ENCODE measurements around the gene ANAPC7.

DNA sequence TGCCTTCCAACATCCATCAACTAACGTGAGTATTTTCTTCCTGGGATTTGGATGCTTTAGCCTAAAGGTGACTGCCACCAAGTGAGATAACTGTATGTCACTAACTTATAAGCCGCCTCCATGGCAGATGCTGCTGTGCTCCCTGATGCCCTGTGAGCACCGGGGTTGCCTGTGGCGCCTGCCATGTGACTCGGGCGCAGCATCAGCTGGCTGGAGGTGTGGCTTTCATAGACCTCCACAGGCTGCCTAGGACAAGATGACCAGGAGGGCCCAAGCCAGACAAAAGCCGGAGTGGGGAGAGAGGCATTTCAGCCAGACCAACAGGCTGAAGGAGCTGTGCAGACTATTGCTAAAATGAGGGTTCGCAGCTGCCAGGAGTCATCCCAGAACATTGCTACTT, 55.7 kb downstream of the ANAPC7 start:
- TF ChIP-seq SP1 (IDR thresholded peaks at IDR 0.05) (no peak), SP1 (CRISPR knock-in tag; IDR thresholded peaks at IDR 0.05) (no peak), HNF4A (CRISPR knock-in tag; IDR thresholded peaks at IDR 0.05) (no peak), EZH2 (conservative IDR thresholded peaks at IDR 0.05; ENCODE audit: low read depth, low read length) (no peak), ZNF589 (CRISPR knock-in tag; conservative IDR thresholded peaks at IDR 0.05) (no peak), FOXM1 (CRISPR knock-in tag; IDR thresholded peaks at IDR 0.05) (no peak), FOXP1 (IDR thresholded peaks at IDR 0.05) (no peak), FOXP1 (CRISPR knock-in tag; IDR thresholded peaks at IDR 0.05) (no peak), SOX5 (CRISPR knock-in tag; IDR thresholded peaks at IDR 0.05; ENCODE audit: borderline replicate concordance) (no peak), ZNF549 (CRISPR knock-in tag; IDR thresholded peaks at IDR 0.05) (no peak), ZNF570 (CRISPR knock-in tag; IDR thresholded peaks at IDR 0.05; ENCODE audit: borderline replicate concordance) (no peak), ZBTB21 (CRISPR knock-in tag; IDR thresholded peaks at IDR 0.05) (no peak)
- TF ChIP-seq, protein P1, sequence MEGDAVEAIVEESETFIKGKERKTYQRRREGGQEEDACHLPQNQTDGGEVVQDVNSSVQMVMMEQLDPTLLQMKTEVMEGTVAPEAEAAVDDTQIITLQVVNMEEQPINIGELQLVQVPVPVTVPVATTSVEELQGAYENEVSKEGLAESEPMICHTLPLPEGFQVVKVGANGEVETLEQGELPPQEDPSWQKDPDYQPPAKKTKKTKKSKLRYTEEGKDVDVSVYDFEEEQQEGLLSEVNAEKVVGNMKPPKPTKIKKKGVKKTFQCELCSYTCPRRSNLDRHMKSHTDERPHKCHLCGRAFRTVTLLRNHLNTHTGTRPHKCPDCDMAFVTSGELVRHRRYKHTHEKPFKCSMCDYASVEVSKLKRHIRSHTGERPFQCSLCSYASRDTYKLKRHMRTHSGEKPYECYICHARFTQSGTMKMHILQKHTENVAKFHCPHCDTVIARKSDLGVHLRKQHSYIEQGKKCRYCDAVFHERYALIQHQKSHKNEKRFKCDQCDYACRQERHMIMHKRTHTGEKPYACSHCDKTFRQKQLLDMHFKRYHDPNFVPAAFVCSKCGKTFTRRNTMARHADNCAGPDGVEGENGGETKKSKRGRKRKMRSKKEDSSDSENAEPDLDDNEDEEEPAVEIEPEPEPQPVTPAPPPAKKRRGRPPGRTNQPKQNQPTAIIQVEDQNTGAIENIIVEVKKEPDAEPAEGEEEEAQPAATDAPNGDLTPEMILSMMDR (CRISPR knock-in tag; IDR thresholded peaks at IDR 0.05): no peak

All from HepG2 (cell line).